ENCODE data around the gene USP6. TPM values are rescaled to one million over a fixed set of nuclear protein-coding genes. Genes with fewer than 3 reads are reported as not detected.
"Not testable (repeated sequence)": the region's sequence is repeated elsewhere in the genome, so short reads cannot be mapped to it uniquely, and the experiment has no call there.

Gene USP6
- total RNA-seq, 1 donor from 2014 or later, result 3.7 TPM

DNA sequence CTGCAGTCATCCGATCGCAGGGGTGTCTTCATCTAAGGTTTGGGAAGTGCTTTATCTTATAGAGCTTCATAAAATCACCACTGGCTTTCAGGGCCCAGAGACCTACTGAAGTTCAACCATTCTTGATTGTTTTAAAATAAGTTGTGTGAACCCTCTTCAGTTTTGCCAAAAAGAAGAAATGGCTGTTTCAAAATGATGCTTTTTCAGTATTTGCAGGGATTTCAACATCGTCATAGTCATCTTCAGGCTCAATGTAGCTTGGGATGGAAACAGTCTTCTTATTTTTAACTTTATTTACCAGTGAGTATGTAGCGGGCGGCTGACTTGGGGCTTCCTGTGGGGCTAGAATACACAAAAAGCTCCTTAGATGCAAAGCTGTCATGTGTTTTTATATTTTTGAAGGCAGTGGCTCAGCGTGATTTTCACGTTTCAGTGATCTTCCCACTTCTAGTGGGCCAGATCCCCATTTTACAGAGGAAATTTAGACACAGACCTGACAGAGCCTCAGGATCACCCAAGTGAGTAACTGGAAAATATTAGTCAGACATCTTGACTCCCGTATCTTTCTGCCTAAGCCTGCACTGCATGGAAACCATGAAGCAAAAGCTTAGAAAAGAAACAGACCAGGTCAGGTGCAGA lies 94.9 kb downstream of the USP6 start:
- Histone ChIP-seq H3K36me3 (ENCODE audit: control insufficient read depth in 3 of 3, insufficient read depth in 3 of 3, low read length in 3 of 3) (peaks cover 2 to 9% (median 4%) of the 10 kb centered on the region in 3 donors), H3K27ac (ENCODE audit: low read depth, low read length) (peak overlapping the region; percentile 34), H3K9me3 (ENCODE audit: control insufficient read depth in 3 of 3, low read length in 3 of 3) (no peaks in the 10 kb centered on the region), H3K9ac (ENCODE audit: low read depth in 1 of 3, low read length in 3 of 3) (no peak overlapping the region), H3K4me3 (ENCODE audit: low read length in 3 of 3) (no peak overlapping the region), H3K4me1 (ENCODE audit: control insufficient read depth in 3 of 3, insufficient read depth in 3 of 3, low read length in 3 of 3) (no peaks in the 10 kb centered on the region), H3K27me3 (ENCODE audit: control insufficient read depth in 3 of 3, insufficient read depth in 3 of 3, low read length in 3 of 3) (no peaks in the 10 kb centered on the region)

DNA sequence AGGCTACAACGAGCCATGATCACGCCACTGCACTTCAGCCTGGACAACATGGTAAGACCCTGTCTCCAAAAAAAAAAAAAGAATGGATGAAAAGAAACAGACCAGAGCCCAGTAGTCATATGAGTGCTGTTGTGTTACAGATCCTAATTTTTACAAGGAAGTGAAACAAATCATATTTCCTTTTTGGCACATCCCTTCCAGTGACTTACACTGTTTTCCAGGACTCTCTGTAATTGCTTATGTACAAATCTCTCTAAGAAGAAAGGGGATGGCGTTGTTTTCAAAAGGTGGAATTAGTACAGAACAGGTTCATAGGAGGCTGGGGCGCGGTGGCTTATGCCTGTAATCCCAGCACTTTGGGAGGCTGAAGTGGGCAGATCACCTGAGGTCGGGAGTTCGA lies 95.6 kb downstream of the USP6 start:
- H3K27ac ChIP-seq (ENCODE audit: low read depth, low read length), result peak overlapping the region; percentile 26

DNA sequence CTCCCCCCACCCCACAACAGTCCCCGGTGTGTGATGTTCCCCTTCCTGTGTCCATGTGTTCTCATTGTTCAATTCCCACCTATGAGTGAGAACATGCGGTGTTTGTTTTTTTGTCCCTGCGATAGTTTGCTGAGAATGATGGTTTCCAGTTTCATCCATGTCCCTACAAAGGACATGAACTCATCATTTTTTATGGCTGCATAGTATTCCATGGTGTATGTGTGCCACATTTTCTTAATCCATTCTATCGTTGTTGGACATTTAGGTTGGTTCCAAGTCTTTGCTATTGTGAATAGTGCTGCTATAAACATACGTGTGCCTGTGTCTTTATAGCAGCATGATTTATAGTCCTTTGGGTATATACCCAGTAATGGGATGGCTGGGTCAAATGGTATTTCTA lies 101.7 kb downstream of the USP6 start:
- not testable (repeated sequence) for H3K9ac ChIP-seq (ENCODE audit: low read depth in 1 of 3, low read length in 3 of 3); H3K9me3 ChIP-seq (ENCODE audit: control insufficient read depth in 3 of 3, low read length in 3 of 3); H3K4me1 ChIP-seq (ENCODE audit: control insufficient read depth in 3 of 3, insufficient read depth in 3 of 3, low read length in 3 of 3); H3K27me3 ChIP-seq (ENCODE audit: control insufficient read depth in 3 of 3, insufficient read depth in 3 of 3, low read length in 3 of 3); H3K27ac ChIP-seq (ENCODE audit: low read depth, low read length); H3K4me3 ChIP-seq (ENCODE audit: low read length in 3 of 3)
- peaks cover 2 to 16% (median 10%) of the 10 kb centered on the region in 3 donors for H3K36me3 ChIP-seq (ENCODE audit: control insufficient read depth in 3 of 3, insufficient read depth in 3 of 3, low read length in 3 of 3)

More for the DNA sequence above, 95.6 kb downstream of the USP6 start:
- no peak overlapping the region for H3K9ac ChIP-seq (ENCODE audit: low read depth in 1 of 3, low read length in 3 of 3)
- H3K27me3 ChIP-seq (ENCODE audit: control insufficient read depth in 3 of 3, insufficient read depth in 3 of 3, low read length in 3 of 3), result no peaks in the 10 kb centered on the region
- peaks cover 2 to 11% (median 6%) of the 10 kb centered on the region in 3 donors for H3K36me3 ChIP-seq (ENCODE audit: control insufficient read depth in 3 of 3, insufficient read depth in 3 of 3, low read length in 3 of 3)
- no peaks in the 10 kb centered on the region for H3K9me3 ChIP-seq (ENCODE audit: control insufficient read depth in 3 of 3, low read length in 3 of 3)
- no peak overlapping the region for H3K4me3 ChIP-seq (ENCODE audit: low read length in 3 of 3)
- no peaks in the 10 kb centered on the region for H3K4me1 ChIP-seq (ENCODE audit: control insufficient read depth in 3 of 3, insufficient read depth in 3 of 3, low read length in 3 of 3)

DNA sequence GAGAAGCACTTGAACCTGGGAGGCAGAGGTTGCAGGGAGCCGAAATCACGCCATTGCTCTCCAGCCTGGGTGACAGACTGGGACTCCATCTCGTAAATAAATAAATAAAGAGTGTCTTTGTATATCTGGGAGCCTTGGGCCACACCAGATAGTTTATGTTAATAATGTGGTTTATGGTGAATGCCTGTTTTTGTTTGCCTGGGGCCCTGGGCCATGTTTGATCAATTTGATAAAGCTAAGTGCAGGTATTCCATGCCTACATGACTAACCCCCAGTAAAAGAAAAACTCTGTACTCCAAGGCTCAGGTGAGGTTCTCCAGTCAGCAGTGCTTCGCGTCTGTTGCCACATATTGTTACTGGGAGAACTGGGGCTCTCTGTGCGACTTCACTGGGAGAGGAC lies 103.7 kb downstream of the USP6 start:
- peaks cover 3 to 23% (median 16%) of the 10 kb centered on the region in 3 donors for H3K36me3 ChIP-seq (ENCODE audit: control insufficient read depth in 3 of 3, insufficient read depth in 3 of 3, low read length in 3 of 3)
- no peaks in the 10 kb centered on the region for H3K4me1 ChIP-seq (ENCODE audit: control insufficient read depth in 3 of 3, insufficient read depth in 3 of 3, low read length in 3 of 3)
- no peaks in the 10 kb centered on the region for H3K9me3 ChIP-seq (ENCODE audit: control insufficient read depth in 3 of 3, low read length in 3 of 3)
- H3K9ac ChIP-seq (ENCODE audit: low read depth in 1 of 3, low read length in 3 of 3), result no peak overlapping the region
- no peak overlapping the region for H3K27ac ChIP-seq (ENCODE audit: low read depth, low read length)
- no peak overlapping the region for H3K4me3 ChIP-seq (ENCODE audit: low read length in 3 of 3)
- H3K27me3 ChIP-seq (ENCODE audit: control insufficient read depth in 3 of 3, insufficient read depth in 3 of 3, low read length in 3 of 3), result no peaks in the 10 kb centered on the region

DNA sequence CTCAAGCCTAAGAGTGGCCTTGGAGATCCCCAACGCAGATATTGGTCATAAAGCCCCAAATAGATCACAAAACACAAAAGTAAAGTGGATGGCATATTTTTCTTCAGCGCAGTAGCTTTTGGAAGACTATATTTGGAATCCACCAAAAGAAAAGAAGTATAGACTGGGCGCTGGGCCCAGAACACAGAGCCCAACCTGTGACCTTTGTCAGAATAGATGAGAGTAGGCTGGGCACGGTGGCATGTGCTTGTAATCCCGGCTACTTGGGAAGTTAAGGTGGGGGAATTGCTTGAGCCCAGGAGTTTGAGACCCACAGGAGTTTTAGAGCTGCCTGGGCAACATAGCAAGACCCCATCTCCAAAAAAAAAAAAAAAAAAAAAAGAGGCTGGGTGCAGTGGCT lies 104.2 kb downstream of the USP6 start:
- no peaks in the 10 kb centered on the region for H3K27me3 ChIP-seq (ENCODE audit: control insufficient read depth in 3 of 3, insufficient read depth in 3 of 3, low read length in 3 of 3)
- H3K36me3 ChIP-seq (ENCODE audit: control insufficient read depth in 3 of 3, insufficient read depth in 3 of 3, low read length in 3 of 3), result peaks cover 3 to 20% (median 16%) of the 10 kb centered on the region in 3 donors

DNA sequence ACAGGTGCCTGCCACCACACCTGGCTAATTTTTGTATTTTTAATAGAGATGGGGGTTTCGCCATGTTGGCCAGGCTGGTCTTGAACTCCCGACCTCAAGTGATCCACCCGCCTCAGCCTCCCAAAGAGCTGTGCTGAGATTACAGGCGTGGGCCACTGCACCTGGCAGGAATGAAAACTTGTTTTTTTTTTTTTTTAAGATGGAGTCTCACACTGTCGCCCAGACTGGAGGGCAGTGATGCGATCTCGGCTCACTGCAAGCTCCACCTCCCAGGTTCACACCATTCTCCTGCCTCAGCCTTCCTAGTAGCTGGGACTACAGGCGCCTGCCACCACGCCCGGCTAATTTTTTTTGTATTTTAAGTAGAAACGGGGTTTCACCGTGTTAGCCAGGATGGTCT lies 106.1 kb downstream of the USP6 start:
- peaks cover 3 to 16% (median 11%) of the 10 kb centered on the region in 3 donors for H3K36me3 ChIP-seq (ENCODE audit: control insufficient read depth in 3 of 3, insufficient read depth in 3 of 3, low read length in 3 of 3)
- not testable (repeated sequence) for H3K4me3 ChIP-seq (ENCODE audit: low read length in 3 of 3); H3K27me3 ChIP-seq (ENCODE audit: control insufficient read depth in 3 of 3, insufficient read depth in 3 of 3, low read length in 3 of 3); H3K9ac ChIP-seq (ENCODE audit: low read depth in 1 of 3, low read length in 3 of 3); H3K9me3 ChIP-seq (ENCODE audit: control insufficient read depth in 3 of 3, low read length in 3 of 3); H3K4me1 ChIP-seq (ENCODE audit: control insufficient read depth in 3 of 3, insufficient read depth in 3 of 3, low read length in 3 of 3); H3K27ac ChIP-seq (ENCODE audit: low read depth, low read length)

More for the DNA sequence above, 104.2 kb downstream of the USP6 start:
- no peaks in the 10 kb centered on the region for H3K9me3 ChIP-seq (ENCODE audit: control insufficient read depth in 3 of 3, low read length in 3 of 3)
- no peak overlapping the region for H3K9ac ChIP-seq (ENCODE audit: low read depth in 1 of 3, low read length in 3 of 3)
- no peaks in the 10 kb centered on the region for H3K4me1 ChIP-seq (ENCODE audit: control insufficient read depth in 3 of 3, insufficient read depth in 3 of 3, low read length in 3 of 3)
- H3K27ac ChIP-seq (ENCODE audit: low read depth, low read length), result no peak overlapping the region
- H3K4me3 ChIP-seq (ENCODE audit: low read length in 3 of 3), result no peak overlapping the region

Small RNA genes lying within 50 kb of the gene (small RNA-seq; reads per million reads assigned to genes)
- not detected for gene AC012146.4

Other genes starting within 250 kb of the USP6 start
- gene C17orf107, start 216.5 kb upstream of the USP6 start, total RNA-seq, result 2.6 TPM
- gene CHRNE, start 212.9 kb upstream of the USP6 start, total RNA-seq, result 1.0 TPM
- under 0.01 TPM for gene GP1BA, start 183.8 kb upstream of the USP6 start, total RNA-seq
- 59.5 TPM for gene SLC25A11, start 176.0 kb upstream of the USP6 start, total RNA-seq
- 12.0 TPM for gene RNF167, start 175.8 kb upstream of the USP6 start, total RNA-seq
- 137 TPM for gene PFN1, start 167.5 kb upstream of the USP6 start, total RNA-seq
- gene ENO3, start 164.9 kb upstream of the USP6 start, total RNA-seq, result 2,880 TPM
- 51.7 TPM for gene SPAG7, start 148.2 kb upstream of the USP6 start, total RNA-seq
- 4.7 TPM for gene CAMTA2, start 128.4 kb upstream of the USP6 start, total RNA-seq
- gene INCA1, start 118.5 kb upstream of the USP6 start, total RNA-seq, result not detected
- 47.5 TPM for gene KIF1C, start 118.1 kb upstream of the USP6 start, total RNA-seq
- gene SLC52A1, start 80.6 kb upstream of the USP6 start, total RNA-seq, result not detected
- 6.3 TPM for gene ZFP3, start 37.6 kb upstream of the USP6 start, total RNA-seq
- 6.8 TPM for gene ZNF232, start 4.2 kb upstream of the USP6 start, total RNA-seq
- gene ZNF594, start 75.8 kb downstream of the USP6 start, total RNA-seq, result 8.9 TPM
- 2.1 TPM for gene SCIMP, start 118.8 kb downstream of the USP6 start, total RNA-seq
- 26.6 TPM for gene RABEP1, start 166.3 kb downstream of the USP6 start, total RNA-seq